GM15510 (cell line): ENCODE data around the gene MRPL19.

Experiments used
- POLR2A ChIP-seq: IDR thresholded peaks from 3 replicates; pipeline ENCODE4 v1.6.1; 2011; ENCODE audit warnings: borderline replicate concordance; ENCODE audit not compliant: insufficient read length; ENCODE audit errors: extremely low read depth

Gene MRPL19

GRCh38 chr2:75637568-75637967, 9.0 kb upstream of the MRPL19 start:
- no peak for TF ChIP-seq POLR2A

- no peak for TF ChIP-seq POLR2A
These were observed 5.9 kb upstream of the MRPL19 start for GRCh38 chr2:75640621-75641121.

- TF ChIP-seq POLR2A, result no peak
These were observed 5.0 kb upstream of the MRPL19 start for GRCh38 chr2:75641587-75641986.

GRCh38 chr2:75643980-75644379, 2.6 kb upstream of the MRPL19 start:
- TF ChIP-seq POLR2A, result no peak

DNA sequence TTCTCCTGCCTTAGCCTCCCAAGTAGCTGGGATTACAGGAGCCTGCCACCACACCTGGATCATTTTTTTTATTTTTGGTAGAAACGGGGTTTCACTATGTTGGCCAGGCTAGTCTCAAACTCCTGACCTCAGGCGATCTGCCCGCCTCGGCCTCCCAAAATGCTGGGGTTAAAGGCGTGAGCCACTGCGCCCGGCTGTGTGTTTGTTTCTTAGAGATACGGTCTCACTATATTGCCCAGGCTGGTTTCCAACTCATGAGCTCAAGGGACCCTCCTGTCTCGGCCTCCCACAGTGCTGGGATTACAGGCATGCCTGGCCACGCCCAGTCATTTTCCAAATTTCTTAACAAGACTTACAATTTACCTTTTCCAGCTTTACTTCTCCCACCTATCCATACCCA, 940 bp upstream of the MRPL19 start:
- TF ChIP-seq POLR2A, result no peak

GRCh38 chr2:75646090-75646582, 447 bp upstream of the MRPL19 start:
- TF ChIP-seq POLR2A, result no peak

GRCh38 chr2:75647771-75648170, 1.2 kb downstream of the MRPL19 start:
- no peak for TF ChIP-seq POLR2A

- TF ChIP-seq POLR2A, result no peak
These were observed 7.4 kb downstream of the MRPL19 start for GRCh38 chr2:75654012-75654411.

DNA sequence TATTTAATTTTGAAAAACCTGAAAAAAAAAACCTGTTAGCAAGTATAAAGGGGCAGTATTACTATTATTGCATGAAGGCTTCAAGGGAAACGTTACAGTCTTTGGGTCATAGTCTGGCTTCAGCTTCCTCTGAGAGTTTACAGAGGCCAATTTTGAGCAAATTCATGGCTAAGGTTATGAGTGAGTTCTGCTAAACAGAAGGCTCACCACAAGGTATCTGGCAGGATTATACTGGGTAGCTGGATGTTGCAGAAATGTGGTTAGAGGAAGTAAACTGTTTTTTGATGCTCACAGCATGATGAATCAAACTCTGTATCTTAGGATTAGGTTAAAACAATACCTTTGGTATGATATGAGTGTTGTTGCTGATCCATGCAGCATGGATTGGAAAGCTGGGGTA, 9.3 kb downstream of the MRPL19 start:
- no peak for TF ChIP-seq POLR2A

DNA sequence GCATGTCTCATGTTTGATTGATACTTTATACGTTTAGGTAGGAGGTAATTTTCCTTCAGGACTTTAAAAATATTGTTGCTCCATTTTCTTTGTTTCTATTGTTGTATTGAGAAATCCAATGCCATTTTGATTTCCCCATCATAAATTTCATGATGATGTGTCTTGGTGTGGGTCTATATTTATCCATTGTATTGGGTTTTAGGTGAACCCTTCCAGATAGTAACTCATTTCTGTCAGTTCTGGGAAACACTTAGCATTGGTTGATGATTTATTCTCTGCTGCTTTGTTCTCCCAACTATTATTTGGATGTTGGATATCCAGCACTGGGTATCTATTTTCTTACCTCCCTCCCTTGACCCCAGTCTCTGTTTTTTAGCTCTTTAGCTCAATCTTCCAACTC, 10.0 kb downstream of the MRPL19 start:
- TF ChIP-seq POLR2A, result no peak

GRCh38 chr2:75657798-75658197, 11.2 kb downstream of the MRPL19 start:
- TF ChIP-seq POLR2A, result no peak

DNA sequence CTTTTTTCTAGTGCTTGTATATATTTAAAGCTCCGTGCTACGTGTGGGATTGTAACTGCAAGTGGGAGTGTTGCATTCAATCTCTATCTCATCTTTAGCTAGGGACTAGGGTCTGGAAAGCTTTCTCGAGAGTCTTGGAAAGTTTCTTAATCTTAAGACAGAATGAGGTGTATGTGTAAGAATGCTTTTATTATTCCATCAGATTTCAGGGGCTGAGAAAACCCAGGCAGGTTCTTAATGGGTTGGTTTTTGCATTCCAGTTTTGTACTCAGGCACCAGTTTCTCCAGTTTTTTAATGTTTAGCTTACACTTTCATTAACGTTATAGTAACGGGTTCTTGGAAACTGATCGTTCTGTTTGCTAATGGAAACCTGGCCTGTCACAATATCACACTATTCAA, 20.3 kb downstream of the MRPL19 start:
- no peak for TF ChIP-seq POLR2A

DNA sequence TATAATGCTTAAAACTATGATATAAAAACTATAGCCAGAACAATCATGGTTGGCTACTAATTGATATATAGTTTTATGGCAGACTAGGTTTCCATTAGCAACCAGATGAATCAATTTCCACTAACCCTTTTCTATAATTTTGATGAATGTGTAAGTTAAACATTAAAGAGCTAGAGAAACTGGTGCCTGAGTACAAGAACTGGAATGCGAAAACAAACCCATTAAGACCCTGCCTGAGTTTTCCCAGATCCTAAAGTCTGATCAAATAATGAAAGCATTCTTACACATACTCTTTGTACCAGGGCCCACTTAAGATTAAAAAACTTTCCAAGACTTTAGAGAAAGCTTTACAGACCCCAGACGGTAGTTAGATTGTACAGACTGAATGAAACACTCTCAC, 21.3 kb downstream of the MRPL19 start:
- no peak for TF ChIP-seq POLR2A

- TF ChIP-seq POLR2A, result no peak
These were observed 29.3 kb downstream of the MRPL19 start for GRCh38 chr2:75675908-75676307.

DNA sequence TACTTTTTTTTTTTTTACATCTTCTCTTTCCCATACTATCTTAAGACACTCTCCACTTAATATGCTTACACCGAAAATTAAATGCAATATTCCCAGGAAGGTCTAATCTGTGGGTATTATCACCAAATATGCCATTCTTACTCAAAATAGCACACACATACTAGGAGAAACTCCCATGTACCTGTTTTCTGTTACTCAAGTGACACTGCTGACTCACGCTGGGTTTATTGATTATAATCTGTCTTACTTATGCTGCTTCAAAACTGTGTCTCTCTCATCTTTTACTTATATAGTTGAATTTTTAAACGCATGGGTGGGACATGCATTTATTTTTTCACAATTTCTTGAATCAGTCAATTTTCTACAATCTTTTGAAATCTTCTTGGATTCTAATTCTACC, 29.9 kb downstream of the MRPL19 start:
- no peak for TF ChIP-seq POLR2A

DNA sequence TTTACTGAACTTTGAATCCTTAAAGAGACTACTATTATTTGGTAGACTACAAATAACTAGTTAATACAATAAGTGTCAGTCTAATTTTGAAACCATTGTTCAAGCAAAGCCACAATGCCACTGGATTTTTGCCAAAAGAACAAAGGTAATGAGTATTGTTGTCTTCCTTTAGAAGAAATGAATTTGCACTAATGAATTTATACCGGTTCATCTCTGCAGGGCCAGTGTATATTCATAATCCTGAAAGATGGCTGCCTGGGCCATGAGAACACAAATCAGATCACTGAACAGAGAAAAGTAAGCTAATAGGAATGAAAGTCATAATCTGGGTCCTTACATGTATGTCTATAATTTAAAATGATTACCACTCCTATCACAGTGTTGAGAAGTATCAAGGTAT, 33.0 kb downstream of the MRPL19 start:
- no peak for TF ChIP-seq POLR2A

GRCh38 chr2:75680402-75680801, 33.8 kb downstream of the MRPL19 start:
- TF ChIP-seq POLR2A, result no peak
